Fibroblast of villous mesenchyme (primary cell): Measurements from ENCODE around the gene NT5C1B. TPM values are rescaled to one million over a fixed set of nuclear protein-coding genes. Genes with fewer than 3 reads are reported as not detected.

ENCODE experiments used
- DNase-seq: peaks from one replicate; pipeline ENCODE4 v3.0.0-alpha.2; 2010; ENCODE audit warnings: low read depth
- H3K4me3 ChIP-seq: 2 replicates; pipeline ENCODE4 v1.5.1; 2011; ENCODE audit warnings: low read depth, mild to moderate bottlenecking, low read length
- CTCF ChIP-seq: IDR thresholded peaks from 2 replicates; pipeline ENCODE4 v1.5.1; 2012; ENCODE audit warnings: low read depth, mild to moderate bottlenecking, low read length; ENCODE audit not compliant: insufficient read depth
- total RNA-seq: library from RNA; depleted of rRNA; stranded (reverse); fragments of >200 nt; gene quantifications from 2 replicates; pipeline ENCODE4 v1.2.3, GENCODE V29; 2012

The NT5C1B gene
- total RNA-seq, 1 donor = not detected

GRCh38 chr2:18602298-18602697 lies 12.9 kb upstream of the NT5C1B start:
- no peak overlapping the region for H3K4me3 ChIP-seq
- DNase-seq = no peak
- TF ChIP-seq CTCF = no peak

- H3K4me3 ChIP-seq = no peak overlapping the region
- TF ChIP-seq CTCF = no peak
Measured at GRCh38 chr2:18600255-18600613, 10.9 kb upstream of the NT5C1B start.

GRCh38 chr2:18599509-18600254 lies 10.3 kb upstream of the NT5C1B start:
- no peak for DNase-seq
- H3K4me3 ChIP-seq = no peak overlapping the region
- no peak for TF ChIP-seq CTCF

More at GRCh38 chr2:18600255-18600613, 10.9 kb upstream of the NT5C1B start:
- no peak for DNase-seq

- H3K4me3 ChIP-seq = no peak overlapping the region
- DNase-seq = no peak
- no peak for TF ChIP-seq CTCF
Measured at GRCh38 chr2:18598848-18599484, 9.6 kb upstream of the NT5C1B start.

GRCh38 chr2:18597618-18598017 lies 8.2 kb upstream of the NT5C1B start:
- no peak overlapping the region for H3K4me3 ChIP-seq
- no peak for TF ChIP-seq CTCF
- no peak for DNase-seq

GRCh38 chr2:18596993-18597392 lies 7.6 kb upstream of the NT5C1B start:
- no peak for DNase-seq
- no peak overlapping the region for H3K4me3 ChIP-seq
- TF ChIP-seq CTCF = no peak
